HEK293T (cell line): ENCODE measurements around the gene SI.

Experiments used
- CTCF ChIA-PET: fragments of 350-600 bp; formaldehyde crosslinking; extraction: SDS; loops from one replicate; lab custom pipeline; 2021; ENCODE audit warnings: antibody characterized with exemption, inconsistent platforms; lab: Yijun Ruan, JAX
- POLR2A ChIA-PET: fragments of 350-600 bp; formaldehyde crosslinking; extraction: SDS; loops from one replicate; lab custom pipeline; 2020; ENCODE audit warnings: antibody characterized with exemption, inconsistent platforms; lab: Yijun Ruan, JAX
- DNase-seq: peaks from one replicate; pipeline ENCODE4 v3.0.0; 2012; ENCODE audit warnings: mixed read lengths; ENCODE audit errors: extremely low spot score
- ARNT ChIP-seq: fragments of 450-650 bp; IDR thresholded peaks from 2 replicates; pipeline ENCODE4 v1.6.1; 2017; ENCODE audit warnings: mild to moderate bottlenecking
- BHLHE40 ChIP-seq: fragments of 450-650 bp; IDR thresholded peaks from 2 replicates; pipeline ENCODE4 v1.6.1; 2016; ENCODE audit warnings: mild to moderate bottlenecking, moderate library complexity, borderline replicate concordance
- CTBP1 ChIP-seq: fragments of 450-650 bp; IDR thresholded peaks from 2 replicates; pipeline ENCODE4 v1.6.1; 2016; ENCODE audit warnings: borderline replicate concordance
- ELF4 ChIP-seq: fragments of 450-650 bp; IDR thresholded peaks from 2 replicates; pipeline ENCODE4 v1.6.1; 2017; ENCODE audit warnings: antibody characterized with exemption
- FOXA1 ChIP-seq: fragments of 450-650 bp; IDR thresholded peaks from 2 replicates; pipeline ENCODE4 v1.6.1; 2016; ENCODE audit warnings: mild to moderate bottlenecking
- FOXK2 ChIP-seq: fragments of 450-650 bp; IDR thresholded peaks from 2 replicates; pipeline ENCODE4 v1.6.1; 2016; ENCODE audit warnings: mild to moderate bottlenecking
- FOXM1 ChIP-seq: fragments of 450-650 bp; IDR thresholded peaks from 2 replicates; pipeline ENCODE4 v1.6.1; 2017; ENCODE audit warnings: mild to moderate bottlenecking, borderline replicate concordance
- HDGF ChIP-seq: fragments of 450-650 bp; IDR thresholded peaks from 2 replicates; pipeline ENCODE4 v1.6.1; 2017; ENCODE audit warnings: antibody characterized with exemption, borderline replicate concordance
- L3MBTL2 ChIP-seq: fragments of 450-650 bp; conservative IDR thresholded peaks from 2 replicates; pipeline ENCODE4 v1.6.1; 2016; ENCODE audit warnings: mild to moderate bottlenecking
- LEF1 ChIP-seq: fragments of 450-650 bp; IDR thresholded peaks from 2 replicates; pipeline ENCODE4 v1.6.1; 2017; ENCODE audit warnings: mild to moderate bottlenecking, borderline replicate concordance
- NFRKB ChIP-seq: fragments of 450-650 bp; IDR thresholded peaks from 2 replicates; pipeline ENCODE4 v1.6.1; 2016; ENCODE audit warnings: mild to moderate bottlenecking, moderate library complexity
- PKNOX1 ChIP-seq: fragments of 450-650 bp; IDR thresholded peaks from 2 replicates; pipeline ENCODE4 v1.6.1; 2016
- SP1 ChIP-seq: fragments of 450-650 bp; IDR thresholded peaks from 2 replicates; pipeline ENCODE4 v1.6.1; 2017
- SUZ12 ChIP-seq: fragments of 450-650 bp; IDR thresholded peaks from 2 replicates; pipeline ENCODE4 v1.6.1; 2016; ENCODE audit warnings: mild to moderate bottlenecking
- TARDBP ChIP-seq: fragments of 450-650 bp; IDR thresholded peaks from 2 replicates; pipeline ENCODE4 v1.6.1; 2016
- ZNF384 ChIP-seq: fragments of 450-650 bp; IDR thresholded peaks from 2 replicates; pipeline ENCODE4 v1.6.1; 2016

SI gene

DNA sequence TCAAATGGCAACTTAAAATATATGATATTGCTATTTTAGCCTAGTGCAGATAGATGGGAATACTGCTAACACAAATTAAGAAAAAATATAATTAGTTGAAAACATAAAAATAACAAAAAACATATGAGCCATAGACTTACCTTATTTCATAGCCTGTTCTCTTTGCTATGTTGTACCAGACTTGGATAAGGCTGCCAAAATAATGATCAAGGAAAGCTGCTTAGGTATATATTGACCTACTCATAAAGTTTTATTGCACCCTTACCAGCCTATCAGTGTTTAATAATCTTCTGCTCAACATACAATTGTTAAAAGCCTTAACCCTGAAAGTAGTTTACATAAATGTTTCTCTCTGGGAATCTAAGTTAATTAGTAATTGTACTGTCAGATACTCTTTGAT lies at the start of gene SI:
Gene SI (minus strand): TSS at position 204 of the 400 bp plus-strand sequence. CDS start 2,484 bp downstream, outside the sequence.
- DNase-seq, result no peak
- ChIA-PET POLR2A (no interaction called here), CTCF (interaction anchor here (0.6 kb wide), 1 partner anchor 899 kb away, joined by 4 read pairs; no protein-coding TSS in a partner anchor)
- TF ChIP-seq PKNOX1 (no peak), LEF1 (no peak), L3MBTL2 (no peak), ARNT (no peak), FOXK2 (no peak), SP1 (no peak), ELF4 (no peak), TARDBP (no peak), FOXM1 (no peak), NFRKB (no peak), HDGF (no peak), BHLHE40 (no peak), FOXA1 (no peak), CTBP1 (no peak), ZNF384 (no peak)

- CTCF ChIA-PET, result no interaction called here
- DNase-seq, result no peak
- POLR2A ChIA-PET, result no interaction called here
- TF ChIP-seq TARDBP (no peak), SP1 (no peak), SUZ12 (no peak), LEF1 (no peak), NFRKB (no peak), HDGF (no peak), PKNOX1 (no peak), FOXA1 (no peak), FOXK2 (no peak), ELF4 (no peak), CTBP1 (no peak), ZNF384 (no peak), BHLHE40 (no peak), FOXM1 (no peak), L3MBTL2 (no peak), ARNT (no peak)
Observed at GRCh38 chr3:165125836-165126235, 47.5 kb upstream of the SI start.

DNA sequence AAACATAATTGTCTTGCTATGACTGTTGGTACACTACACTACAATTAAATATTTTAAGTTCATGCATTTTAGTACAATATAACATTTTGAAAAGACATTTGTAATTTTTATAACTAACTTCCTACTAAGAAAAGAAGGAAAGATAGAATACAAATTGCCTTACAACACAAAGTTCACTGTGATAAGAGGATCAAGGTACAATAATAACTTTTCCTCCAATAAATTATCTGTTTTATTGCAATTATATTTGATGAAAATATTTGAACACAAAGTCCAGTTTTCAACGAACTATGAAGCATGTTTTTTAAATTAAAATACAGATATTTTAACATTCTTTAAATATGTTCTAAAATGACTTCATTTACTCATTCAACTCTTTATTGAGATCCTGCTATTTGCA lies 33.1 kb upstream of the SI start:
- no peak for DNase-seq
- ChIA-PET POLR2A (no interaction called here), CTCF (no interaction called here)
- TF ChIP-seq LEF1, result no peak

- TF ChIP-seq FOXA1, result no peak
- no peak for TF ChIP-seq CTBP1
- no peak for TF ChIP-seq SP1
- no peak for TF ChIP-seq ZNF384
- TF ChIP-seq FOXK2, result no peak
- no peak for TF ChIP-seq BHLHE40
- TF ChIP-seq TARDBP, result no peak
- no peak for TF ChIP-seq HDGF
- DNase-seq, result no peak
- ChIA-PET CTCF (no interaction called here), POLR2A (no interaction called here)
Observed at GRCh38 chr3:165103616-165104015, 25.3 kb upstream of the SI start.

- DNase-seq, result no peak
- POLR2A ChIA-PET, result no interaction called here
- CTCF ChIA-PET, result no interaction called here
- TF ChIP-seq L3MBTL2 (no peak), ELF4 (no peak), FOXK2 (no peak), FOXM1 (no peak), ZNF384 (no peak), CTBP1 (no peak), ARNT (no peak), HDGF (no peak), PKNOX1 (no peak), NFRKB (no peak), BHLHE40 (no peak), SP1 (no peak), LEF1 (no peak), FOXA1 (no peak), TARDBP (no peak), SUZ12 (no peak)
Observed at GRCh38 chr3:165082650-165083049, 4.4 kb upstream of the SI start.

- ChIA-PET CTCF (no interaction called here), POLR2A (no interaction called here)
- TF ChIP-seq ELF4 (no peak), SUZ12 (no peak), HDGF (no peak), TARDBP (no peak), ARNT (no peak), FOXM1 (no peak), NFRKB (no peak), ZNF384 (no peak), PKNOX1 (no peak)
- no peak for DNase-seq
Observed at GRCh38 chr3:165081183-165081582, 2.9 kb upstream of the SI start.
